Kidney epithelial cell (primary cell): Measurements from ENCODE around the gene KCNA1. TPM values are rescaled to one million over a fixed set of nuclear protein-coding genes. Genes with fewer than 3 reads are reported as not detected.

ENCODE experiments used
- DNase-seq: peaks from one replicate; pipeline ENCODE4 v3.0.0-alpha.2; 2010; ENCODE audit warnings: low read depth
- H3K27me3 ChIP-seq: 2 replicates; pipeline ENCODE4 v1.6.0; 2011; ENCODE audit warnings: low read length; ENCODE audit not compliant: control insufficient read depth, insufficient read depth
- H3K36me3 ChIP-seq: 2 replicates; pipeline ENCODE4 v1.5.1; 2011; ENCODE audit warnings: low read length; ENCODE audit not compliant: control insufficient read depth, insufficient read depth
- H3K4me3 ChIP-seq: 2 replicates; pipeline ENCODE4 v1.5.1; 2011; ENCODE audit warnings: low read depth, mild to moderate bottlenecking, control low read depth, low read length
- CTCF ChIP-seq: IDR thresholded peaks from 2 replicates; pipeline ENCODE4 v1.5.1; 2011; ENCODE audit warnings: mild to moderate bottlenecking, moderate library complexity, low read length, control low read depth, inconsistent platforms; ENCODE audit not compliant: insufficient read depth, poor library complexity, severe bottlenecking
- total RNA-seq: library from RNA; depleted of rRNA; stranded (reverse); fragments of >200 nt; gene quantifications from 2 replicates; pipeline ENCODE4 v1.2.3, GENCODE V29; 2015

The KCNA1 gene
- total RNA-seq, 1 donor from 2014 or later = under 0.01 TPM

- no peak overlapping the region for H3K4me3 ChIP-seq
- peaks cover 33% of the 10 kb centered on the region for H3K27me3 ChIP-seq
- no peaks in the 10 kb centered on the region for H3K36me3 ChIP-seq
- DNase-seq = no peak
- TF ChIP-seq CTCF = no peak
Observed at GRCh38 chr12:4905316-4905715, 4.4 kb upstream of the KCNA1 start.

GRCh38 chr12:4908684-4909409, 858 bp upstream of the KCNA1 start:
- H3K27me3 ChIP-seq = peaks cover 53% of the 10 kb centered on the region
- H3K36me3 ChIP-seq = no peaks in the 10 kb centered on the region
- peak; percentile 20 for TF ChIP-seq CTCF
- no peak for DNase-seq
- H3K4me3 ChIP-seq = no peak overlapping the region

- no peak overlapping the region for H3K4me3 ChIP-seq
- no peak for TF ChIP-seq CTCF
Observed at GRCh38 chr12:4909410-4909733, 333 bp upstream of the KCNA1 start.

GRCh38 chr12:4910502-4911315, 1.0 kb downstream of the KCNA1 start:
- Histone ChIP-seq H3K36me3 (no peaks in the 10 kb centered on the region), H3K27me3 (peaks cover 55% of the 10 kb centered on the region), H3K4me3 (peak overlapping the region; percentile 2)
- no peak for DNase-seq
- no peak for TF ChIP-seq CTCF

More at GRCh38 chr12:4909410-4909733, 333 bp upstream of the KCNA1 start:
- Histone ChIP-seq H3K27me3 (peaks cover 53% of the 10 kb centered on the region), H3K36me3 (no peaks in the 10 kb centered on the region)
- no peak for DNase-seq

- TF ChIP-seq CTCF = no peak
- H3K36me3 ChIP-seq = no peaks in the 10 kb centered on the region
- H3K27me3 ChIP-seq = peaks cover 55% of the 10 kb centered on the region
- no peak for DNase-seq
- H3K4me3 ChIP-seq = no peak overlapping the region
Observed at GRCh38 chr12:4911316-4911994, 1.8 kb downstream of the KCNA1 start.
